Epithelial cell of proximal tubule (primary cell): ENCODE measurements around the gene SNX8. TPM values are rescaled to one million over a fixed set of nuclear protein-coding genes. Genes with fewer than 3 reads are reported as not detected.

Experiments used
- DNase-seq: peaks from one replicate; pipeline ENCODE4 v3.0.0-alpha.2; 2011; ENCODE audit warnings: low read depth
- H3K4me3 ChIP-seq: 2 replicates; pipeline ENCODE4 v1.5.1; 2011; ENCODE audit warnings: low read depth, mild to moderate bottlenecking, low read length
- CTCF ChIP-seq: conservative IDR thresholded peaks from 2 replicates; pipeline ENCODE4 v1.5.1; 2012; ENCODE audit warnings: low read depth, mild to moderate bottlenecking, low read length
- total RNA-seq: library from RNA; depleted of rRNA; stranded (reverse); fragments of >200 nt; gene quantifications from 2 replicates; pipeline ENCODE4 v1.2.3, GENCODE V29; 2015

SNX8 gene
- total RNA-seq, 1 donor from 2014 or later = 9.0 TPM

GRCh38 chr7:2357165-2357564 lies 42.9 kb upstream of the SNX8 start:
- no peak for TF ChIP-seq CTCF
- H3K4me3 ChIP-seq = no peak overlapping the region
- no peak for DNase-seq

GRCh38 chr7:2355705-2356008 lies 41.4 kb upstream of the SNX8 start:
- peak overlapping the region; percentile 97 for H3K4me3 ChIP-seq
- no peak for TF ChIP-seq CTCF
- DNase-seq = no peak

GRCh38 chr7:2354939-2355704 lies 40.9 kb upstream of the SNX8 start:
- peak overlapping the region; percentile 97 for H3K4me3 ChIP-seq
- no peak for TF ChIP-seq CTCF
- DNase-seq = no peak

GRCh38 chr7:2354186-2354938 lies 40.1 kb upstream of the SNX8 start, which contains the start of gene EIF3B:
EIF3B (plus strand) TSS chr7:2354827; CDS start chr7:2354922, 95 bp downstream.
- H3K4me3 ChIP-seq = peak within 1 kb of the TSS; percentile 97
- no peak for TF ChIP-seq CTCF
- DNase-seq = peak; percentile 85

GRCh38 chr7:2353936-2354185 lies 39.6 kb upstream of the SNX8 start:
- peak overlapping the region; percentile 97 for H3K4me3 ChIP-seq
- DNase-seq = no peak
- no peak for TF ChIP-seq CTCF

- H3K4me3 ChIP-seq = peak overlapping the region; percentile 97
- TF ChIP-seq CTCF = no peak
- DNase-seq = no peak
Observed at GRCh38 chr7:2353113-2353935, 39.1 kb upstream of the SNX8 start.
